Neural crest cell (in vitro differentiated cells): ENCODE data around the gene EIF4A3. TPM values are rescaled to one million over a fixed set of nuclear protein-coding genes. Genes with fewer than 3 reads are reported as not detected.

Experiments used
- DNase-seq: peaks from one replicate; pipeline ENCODE4 v3.0.0; 2021; ENCODE audit warnings: low read depth, mixed read lengths, low spot score
- H3K27ac Mint-ChIP-seq: one replicate; pipeline ENCODE4 v1.8.0; 2021; ENCODE audit warnings: mild to moderate bottlenecking, mixed read lengths; ENCODE audit not compliant: unreplicated experiment
- H3K27me3 Mint-ChIP-seq: 2 replicates; pipeline ENCODE4 v1.8.0; 2021; ENCODE audit warnings: low read depth, mild to moderate bottlenecking, mixed read lengths
- H3K36me3 Mint-ChIP-seq: 2 replicates; pipeline ENCODE4 v1.8.0; 2021; ENCODE audit warnings: low read depth, mild to moderate bottlenecking, mixed read lengths
- H3K4me1 Mint-ChIP-seq: 2 replicates; pipeline ENCODE4 v1.8.0; 2021; ENCODE audit warnings: mixed read lengths
- H3K4me3 Mint-ChIP-seq: one replicate; pipeline ENCODE4 v1.8.0; 2021; ENCODE audit warnings: mild to moderate bottlenecking, mixed read lengths
- H3K9me3 Mint-ChIP-seq: 2 replicates; pipeline ENCODE4 v1.8.0; 2021; ENCODE audit warnings: mixed read lengths
- total RNA-seq: library from RNA; stranded (reverse); gene quantifications from 2 replicates; pipeline ENCODE4 v1.2.1, GENCODE V29; 2021
- TF ChIP-seq, protein P1 (sequence below): fragments of 200-600 bp; sonication (generic); conservative IDR thresholded peaks from 2 replicates; pipeline ENCODE4 v1.5.0; 2021; ENCODE audit warnings: antibody characterized with exemption, mild to moderate bottlenecking

The EIF4A3 gene
- total RNA-seq, 1 donor from 2014 or later: 141 TPM

DNA sequence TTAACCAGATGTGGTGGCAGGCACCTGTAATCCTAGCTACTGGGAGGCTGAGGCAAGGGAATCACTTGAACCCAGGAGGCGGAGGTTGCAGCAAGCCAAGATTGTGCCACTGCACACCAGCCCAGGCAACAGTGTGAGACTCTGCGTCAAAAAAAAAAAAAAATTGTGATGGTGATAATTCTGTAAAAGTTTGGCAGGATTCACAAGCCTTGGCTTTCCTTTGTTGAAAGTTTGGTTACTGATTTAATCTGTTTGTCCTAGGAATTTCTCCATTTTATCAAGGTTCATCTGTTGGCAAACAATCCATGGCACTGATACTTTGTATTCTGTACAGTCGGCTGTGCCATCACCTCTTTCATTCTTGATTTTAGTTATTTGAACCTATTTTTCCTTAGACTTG is 15.9 kb downstream of the EIF4A3 start:
- Mint-ChIP-seq H3K4me1 (no peaks in the 10 kb centered on the region), H3K27me3 (peaks cover 10% of the 10 kb centered on the region), H3K27ac (no peak overlapping the region), H3K4me3 (no peak overlapping the region), H3K36me3 (peaks cover 6% of the 10 kb centered on the region), H3K9me3 (no peaks in the 10 kb centered on the region)
- DNase-seq: no peak
- TF ChIP-seq, protein P1, sequence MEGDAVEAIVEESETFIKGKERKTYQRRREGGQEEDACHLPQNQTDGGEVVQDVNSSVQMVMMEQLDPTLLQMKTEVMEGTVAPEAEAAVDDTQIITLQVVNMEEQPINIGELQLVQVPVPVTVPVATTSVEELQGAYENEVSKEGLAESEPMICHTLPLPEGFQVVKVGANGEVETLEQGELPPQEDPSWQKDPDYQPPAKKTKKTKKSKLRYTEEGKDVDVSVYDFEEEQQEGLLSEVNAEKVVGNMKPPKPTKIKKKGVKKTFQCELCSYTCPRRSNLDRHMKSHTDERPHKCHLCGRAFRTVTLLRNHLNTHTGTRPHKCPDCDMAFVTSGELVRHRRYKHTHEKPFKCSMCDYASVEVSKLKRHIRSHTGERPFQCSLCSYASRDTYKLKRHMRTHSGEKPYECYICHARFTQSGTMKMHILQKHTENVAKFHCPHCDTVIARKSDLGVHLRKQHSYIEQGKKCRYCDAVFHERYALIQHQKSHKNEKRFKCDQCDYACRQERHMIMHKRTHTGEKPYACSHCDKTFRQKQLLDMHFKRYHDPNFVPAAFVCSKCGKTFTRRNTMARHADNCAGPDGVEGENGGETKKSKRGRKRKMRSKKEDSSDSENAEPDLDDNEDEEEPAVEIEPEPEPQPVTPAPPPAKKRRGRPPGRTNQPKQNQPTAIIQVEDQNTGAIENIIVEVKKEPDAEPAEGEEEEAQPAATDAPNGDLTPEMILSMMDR: no peak

GRCh38 chr17:80129006-80129565 is 17.8 kb downstream of the EIF4A3 start:
- DNase-seq: no peak
- Mint-ChIP-seq H3K36me3 (peaks cover 6% of the 10 kb centered on the region), H3K27me3 (peaks cover 10% of the 10 kb centered on the region), H3K4me1 (peaks cover 5% of the 10 kb centered on the region), H3K4me3 (no peak overlapping the region), H3K9me3 (no peaks in the 10 kb centered on the region), H3K27ac (no peak overlapping the region)
- TF ChIP-seq, protein P1: no peak

GRCh38 chr17:80126449-80126715 is 20.5 kb downstream of the EIF4A3 start:
- DNase-seq: no peak
- TF ChIP-seq, protein P1: no peak
- Mint-ChIP-seq H3K36me3 (no peaks in the 10 kb centered on the region), H3K27ac (no peak overlapping the region), H3K9me3 (no peaks in the 10 kb centered on the region), H3K27me3 (peaks cover 10% of the 10 kb centered on the region), H3K4me3 (no peak overlapping the region), H3K4me1 (peaks cover 8% of the 10 kb centered on the region)

DNA sequence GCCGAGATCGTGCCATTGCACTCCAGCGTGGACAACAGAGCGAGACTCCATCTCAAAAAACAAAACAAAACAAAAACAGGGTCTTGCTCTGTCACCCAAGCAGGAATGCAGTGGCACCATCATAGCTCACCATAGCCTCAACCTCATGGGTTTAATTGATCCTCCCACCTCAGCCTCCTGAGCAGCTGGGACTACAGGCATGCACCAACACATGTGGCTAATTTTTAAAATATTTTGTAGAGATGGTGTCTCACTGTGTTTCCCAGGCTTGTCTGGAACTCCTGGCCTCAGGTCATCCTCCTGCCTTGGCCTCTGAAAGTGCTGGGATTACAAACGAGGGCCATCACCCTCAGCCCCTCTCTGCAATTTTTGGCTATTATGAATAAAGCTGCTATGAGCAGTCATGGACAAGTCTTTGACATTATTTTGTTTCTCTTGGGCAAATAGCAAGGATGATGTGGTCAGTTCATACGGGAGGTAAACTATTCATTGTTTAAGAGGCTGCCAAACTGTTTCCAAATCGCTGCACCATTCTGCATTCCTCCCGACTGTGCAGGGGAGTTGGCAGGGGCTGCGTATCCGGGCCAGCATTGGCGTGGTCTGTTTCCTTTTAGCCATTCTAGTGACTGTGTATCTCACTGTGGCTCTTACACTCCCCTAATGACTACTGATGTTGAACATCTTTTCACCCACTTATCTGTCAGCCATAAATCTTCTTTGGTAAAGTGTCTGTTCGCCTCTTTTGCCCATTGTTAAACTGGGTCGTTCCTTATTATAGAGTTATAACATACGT is 21.1 kb downstream of the EIF4A3 start:
- no peaks in the 10 kb centered on the region for H3K36me3 Mint-ChIP-seq
- H3K27me3 Mint-ChIP-seq: peaks cover 10% of the 10 kb centered on the region
- no peak overlapping the region for H3K27ac Mint-ChIP-seq
- peaks cover 8% of the 10 kb centered on the region for H3K4me1 Mint-ChIP-seq
- H3K4me3 Mint-ChIP-seq: no peak overlapping the region
- TF ChIP-seq, protein P1: no peak
- DNase-seq: no peak
- H3K9me3 Mint-ChIP-seq: no peaks in the 10 kb centered on the region

DNA sequence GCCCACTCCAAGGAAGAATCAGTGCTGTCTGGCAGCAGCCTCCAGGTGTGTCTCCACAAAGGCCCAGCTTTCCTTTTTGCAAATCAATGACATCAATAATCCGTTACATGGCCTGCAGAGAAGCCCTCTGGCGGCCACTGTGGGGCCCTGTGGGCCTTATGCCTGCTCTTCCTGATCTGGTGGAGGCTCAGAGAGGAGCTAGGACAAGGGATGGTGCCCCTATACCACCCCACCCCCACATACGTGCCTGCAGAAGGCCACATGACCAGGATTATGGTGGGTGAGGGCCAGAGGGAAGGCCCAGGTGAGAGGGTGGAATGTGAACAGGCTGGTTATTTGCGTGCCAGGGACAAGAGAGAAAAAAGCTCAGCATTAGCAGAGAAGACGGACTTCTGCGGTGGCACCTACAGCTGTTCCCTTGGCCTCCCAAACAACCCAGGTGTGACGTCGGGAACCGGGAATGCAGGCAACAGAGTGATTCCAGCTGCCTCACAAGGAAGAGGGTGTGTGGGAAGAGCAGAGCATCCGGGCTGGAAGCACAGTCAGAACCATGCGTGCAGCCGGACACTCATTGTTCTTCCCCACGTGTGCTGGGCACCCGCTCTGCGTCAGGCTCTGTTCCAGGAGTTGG is 22.5 kb downstream of the EIF4A3 start:
- Mint-ChIP-seq H3K36me3 (no peaks in the 10 kb centered on the region), H3K4me1 (peaks cover 8% of the 10 kb centered on the region), H3K4me3 (no peak overlapping the region), H3K27me3 (peaks cover 10% of the 10 kb centered on the region), H3K27ac (no peak overlapping the region), H3K9me3 (no peaks in the 10 kb centered on the region)
- TF ChIP-seq, protein P1: peak; percentile 63
- DNase-seq: peak; percentile 40
